WTC11 (cell line): ENCODE data around the gene OPA1.

ENCODE experiments used
- CTCF ChIP-seq: fragments of 200-600 bp; IDR thresholded peaks from 2 replicates; pipeline ENCODE4 v1.8.0; 2022; ENCODE audit warnings: antibody characterized with exemption
- E2F5 ChIP-seq: sonication (generic); formaldehyde crosslinking; IDR thresholded peaks from 2 replicates; pipeline ENCODE4 v1.8.1; 2022; ENCODE audit warnings: mild to moderate bottlenecking, moderate library complexity, missing genetic modification reagents
- ESRRA ChIP-seq: sonication (generic); formaldehyde crosslinking; IDR thresholded peaks from 2 replicates; pipeline ENCODE4 v1.8.1; 2022; ENCODE audit warnings: mild to moderate bottlenecking, missing genetic modification reagents, borderline replicate concordance
- MXD4 ChIP-seq: fragments of 250-450 bp; sonication (Bioruptor Pico); IDR thresholded peaks from 2 replicates; pipeline ENCODE4 v1.8.0; 2021; ENCODE audit warnings: mild to moderate bottlenecking, moderate library complexity, borderline replicate concordance
- NFE2L1 ChIP-seq: sonication (generic); formaldehyde crosslinking; IDR thresholded peaks from 2 replicates; pipeline ENCODE4 v1.8.1; 2023; ENCODE audit warnings: missing genetic modification reagents
- NFYB ChIP-seq: sonication (generic); formaldehyde crosslinking; conservative IDR thresholded peaks from 2 replicates; pipeline ENCODE4 v1.8.0; 2022; ENCODE audit warnings: low read depth, missing genetic modification reagents
- RELA ChIP-seq: sonication (generic); formaldehyde crosslinking; IDR thresholded peaks from 2 replicates; pipeline ENCODE4 v1.8.1; 2022; ENCODE audit warnings: missing genetic modification reagents, mild to moderate bottlenecking, borderline replicate concordance
- TEAD4 ChIP-seq: sonication (generic); formaldehyde crosslinking; IDR thresholded peaks from 2 replicates; pipeline ENCODE4 v1.8.0; 2022; ENCODE audit warnings: mild to moderate bottlenecking, missing genetic modification reagents
- TF ChIP-seq, protein P1 (sequence below): sonication (generic); formaldehyde crosslinking; IDR thresholded peaks from 2 replicates; pipeline ENCODE4 v1.8.1; 2022; ENCODE audit warnings: low read depth, missing genetic modification reagents, borderline replicate concordance

DNA sequence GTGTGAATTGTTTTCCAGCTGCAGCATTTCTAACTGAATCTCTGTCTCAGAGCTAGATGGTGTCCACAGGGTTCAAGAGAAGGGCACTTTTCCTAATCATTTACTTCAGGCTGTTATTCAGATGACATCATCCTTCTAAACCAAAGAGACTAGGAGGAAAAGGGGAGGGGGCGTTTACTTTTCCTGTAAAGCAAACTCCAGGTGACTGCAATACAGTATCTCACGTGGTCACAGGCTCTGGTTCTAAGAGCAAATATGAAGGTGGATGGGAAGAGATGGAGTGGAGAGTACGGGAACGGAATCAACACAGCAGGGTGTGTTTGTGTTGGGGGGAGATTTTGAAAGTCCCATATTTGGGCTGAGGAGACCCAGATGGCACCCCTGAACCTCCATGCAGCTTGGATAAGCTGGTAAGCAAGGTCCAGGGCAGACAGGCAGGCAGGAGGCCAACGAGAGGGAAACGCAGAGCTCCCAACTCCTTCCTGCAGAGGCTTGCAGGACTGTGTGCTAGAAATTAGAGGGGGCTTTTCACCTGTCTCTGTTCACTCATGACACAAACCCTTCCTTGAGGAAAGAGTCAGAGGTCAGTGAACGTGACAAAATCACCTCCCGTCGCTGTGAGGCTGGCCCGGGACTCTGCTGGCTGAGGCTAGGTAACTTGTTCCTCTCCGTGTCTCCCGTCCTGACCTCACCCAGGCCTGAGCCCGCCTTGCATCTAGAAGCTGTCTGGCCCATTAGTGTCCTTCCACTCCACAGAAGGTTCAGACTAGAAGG lies 151.2 kb downstream of the OPA1 start:
- no peak for TF ChIP-seq CTCF
- no peak for TF ChIP-seq TEAD4 (CRISPR knock-in tag)
- no peak for TF ChIP-seq RELA (CRISPR knock-in tag)
- TF ChIP-seq NFE2L1 (CRISPR knock-in tag) = no peak
- TF ChIP-seq, protein P1, sequence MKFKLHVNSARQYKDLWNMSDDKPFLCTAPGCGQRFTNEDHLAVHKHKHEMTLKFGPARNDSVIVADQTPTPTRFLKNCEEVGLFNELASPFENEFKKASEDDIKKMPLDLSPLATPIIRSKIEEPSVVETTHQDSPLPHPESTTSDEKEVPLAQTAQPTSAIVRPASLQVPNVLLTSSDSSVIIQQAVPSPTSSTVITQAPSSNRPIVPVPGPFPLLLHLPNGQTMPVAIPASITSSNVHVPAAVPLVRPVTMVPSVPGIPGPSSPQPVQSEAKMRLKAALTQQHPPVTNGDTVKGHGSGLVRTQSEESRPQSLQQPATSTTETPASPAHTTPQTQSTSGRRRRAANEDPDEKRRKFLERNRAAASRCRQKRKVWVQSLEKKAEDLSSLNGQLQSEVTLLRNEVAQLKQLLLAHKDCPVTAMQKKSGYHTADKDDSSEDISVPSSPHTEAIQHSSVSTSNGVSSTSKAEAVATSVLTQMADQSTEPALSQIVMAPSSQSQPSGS (CRISPR knock-in tag) = no peak
- TF ChIP-seq MXD4 (CRISPR knock-in tag) = no peak
- TF ChIP-seq E2F5 (CRISPR knock-in tag) = no peak
- no peak for TF ChIP-seq NFYB (CRISPR knock-in tag)
- TF ChIP-seq ESRRA (CRISPR knock-in tag) = no peak
